HG03095 (cell line): Measurements from ENCODE around the gene COBL.

Experiments
- ATAC-seq: cut with Tn5 transposase; IDR thresholded peaks from one replicate; pipeline ENCODE4 v1.9.1; 2021; ENCODE audit warnings: moderate library complexity; ENCODE audit not compliant: unreplicated experiment

Gene COBL

DNA sequence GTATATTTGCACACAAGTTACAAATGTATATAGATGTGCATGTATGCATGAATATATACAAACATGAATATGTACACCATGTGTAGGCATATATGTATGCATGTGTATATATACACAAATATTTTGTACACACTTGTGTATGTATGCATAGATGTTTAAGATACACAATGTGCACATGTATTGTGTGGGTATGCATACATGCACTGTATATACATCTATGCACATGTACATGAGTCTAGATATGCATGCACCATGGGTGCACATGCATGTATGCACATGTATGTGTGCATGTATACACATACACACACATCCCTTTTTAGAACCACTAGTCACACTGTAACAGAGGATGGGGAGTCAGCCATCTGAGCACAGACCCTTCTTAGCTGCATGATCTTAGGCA, 249.4 kb downstream of the COBL start:
- ATAC-seq = no peak

DNA sequence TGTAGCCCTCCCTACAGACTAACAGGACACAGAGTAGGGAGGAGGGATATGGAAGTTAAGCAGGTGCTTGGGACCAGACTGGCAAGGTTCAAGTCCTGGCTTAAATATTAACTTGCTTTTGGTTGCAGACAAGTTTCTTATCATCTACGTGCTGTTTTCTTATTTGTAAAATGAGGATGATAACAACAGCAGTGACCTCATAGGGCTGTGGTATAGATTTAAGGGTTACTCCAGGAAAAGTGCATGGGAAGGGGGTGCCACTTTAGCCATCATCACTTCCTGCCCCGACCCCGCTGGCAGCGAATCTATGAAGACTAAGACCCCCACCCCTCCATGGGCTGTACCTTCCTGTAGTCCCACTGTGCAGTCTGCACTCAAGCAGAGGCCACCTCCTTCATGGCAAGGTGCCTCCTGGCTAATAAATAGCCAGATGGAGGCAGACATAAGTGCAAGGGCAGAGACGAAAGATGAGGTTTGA, 250.2 kb downstream of the COBL start:
- no peak for ATAC-seq

GRCh38 chr7:51065766-51066165, 250.8 kb downstream of the COBL start:
- ATAC-seq = no peak

DNA sequence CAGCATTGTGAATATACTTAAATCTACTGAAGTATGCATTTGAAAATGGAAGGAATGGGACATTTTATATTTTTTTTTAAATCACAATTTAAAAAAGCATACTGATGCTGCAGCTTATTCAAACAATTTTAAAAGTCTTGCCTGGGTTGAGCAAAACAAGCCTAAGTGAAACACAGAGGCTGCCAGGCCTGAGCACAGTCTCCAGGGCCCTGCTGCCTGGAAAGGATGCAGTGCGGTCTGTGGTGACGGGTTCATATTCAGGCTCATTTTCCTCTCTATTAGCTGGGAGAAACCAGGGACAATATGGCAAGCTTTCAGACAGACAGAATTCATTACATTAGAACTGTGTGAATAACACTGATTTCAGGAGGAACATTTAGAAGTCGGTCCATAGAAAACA, 251.9 kb downstream of the COBL start:
- ATAC-seq = no peak

GRCh38 chr7:51062222-51062987, 254.2 kb downstream of the COBL start:
- ATAC-seq = no peak

DNA sequence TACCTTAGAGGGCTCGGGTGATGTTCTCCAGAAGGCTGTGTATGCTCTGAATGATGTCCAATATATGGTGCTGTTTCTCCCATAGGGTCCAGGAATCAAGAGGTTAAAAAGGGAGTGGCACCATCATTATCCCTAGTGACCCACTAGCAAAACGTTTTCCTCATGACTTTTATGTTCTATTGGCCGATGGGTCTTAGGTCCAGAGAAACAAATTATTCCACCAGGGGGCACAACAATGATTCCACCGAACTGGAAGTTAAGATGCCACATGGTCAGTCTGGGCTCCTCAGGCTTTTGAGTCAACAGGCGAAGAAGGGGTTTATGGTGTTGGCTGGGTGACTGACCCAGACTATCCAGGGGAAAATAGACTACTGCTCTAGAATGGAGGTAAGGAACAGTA, 256.1 kb downstream of the COBL start:
- no peak for ATAC-seq

GRCh38 chr7:51059504-51060142, 257.0 kb downstream of the COBL start:
- ATAC-seq = no peak

DNA sequence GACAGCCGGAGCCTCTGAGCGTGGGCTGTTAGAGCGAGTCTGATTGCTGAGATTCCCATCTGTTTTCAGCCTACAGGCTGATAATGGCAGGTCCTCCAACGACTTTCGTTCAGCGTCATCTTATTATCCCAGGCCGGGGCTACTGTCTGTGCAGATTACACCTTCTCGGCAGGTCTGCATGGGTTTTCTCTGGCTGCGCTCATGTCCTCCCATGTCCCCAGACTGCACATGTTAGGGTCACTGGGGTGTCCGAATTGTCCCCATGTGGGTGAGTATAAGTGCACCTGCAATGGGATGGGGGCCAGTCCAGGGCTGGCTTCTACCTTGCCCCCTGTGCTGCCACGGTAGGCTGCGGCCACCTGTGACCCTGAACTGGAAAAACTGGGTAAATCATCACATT, 257.8 kb downstream of the COBL start:
- ATAC-seq = no peak

GRCh38 chr7:51055039-51055840, 261.4 kb downstream of the COBL start:
- no peak for ATAC-seq

- no peak for ATAC-seq
These were observed 262.4 kb downstream of the COBL start for GRCh38 chr7:51054231-51054630.

GRCh38 chr7:51053160-51053925, 263.3 kb downstream of the COBL start:
- ATAC-seq = no peak

DNA sequence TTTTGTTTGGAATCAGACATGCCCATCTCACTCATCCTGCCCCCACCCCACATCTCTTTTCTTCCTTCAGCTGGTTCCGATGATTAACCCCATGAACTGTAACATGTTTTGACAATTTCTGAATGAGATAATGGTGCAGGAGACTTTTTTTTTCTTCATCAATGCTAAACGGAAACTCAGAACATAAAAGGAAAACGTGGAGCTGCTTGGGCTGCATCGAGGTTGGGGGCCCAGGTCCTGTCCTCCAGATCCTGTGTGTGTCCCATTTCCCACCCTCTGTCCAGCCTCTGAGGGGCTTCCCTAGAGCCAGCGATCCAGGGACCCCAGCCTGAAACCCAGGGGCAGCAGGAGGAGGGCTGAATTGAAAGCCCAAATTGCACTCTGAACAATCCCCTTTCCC, 270.1 kb downstream of the COBL start:
- ATAC-seq = no peak

DNA sequence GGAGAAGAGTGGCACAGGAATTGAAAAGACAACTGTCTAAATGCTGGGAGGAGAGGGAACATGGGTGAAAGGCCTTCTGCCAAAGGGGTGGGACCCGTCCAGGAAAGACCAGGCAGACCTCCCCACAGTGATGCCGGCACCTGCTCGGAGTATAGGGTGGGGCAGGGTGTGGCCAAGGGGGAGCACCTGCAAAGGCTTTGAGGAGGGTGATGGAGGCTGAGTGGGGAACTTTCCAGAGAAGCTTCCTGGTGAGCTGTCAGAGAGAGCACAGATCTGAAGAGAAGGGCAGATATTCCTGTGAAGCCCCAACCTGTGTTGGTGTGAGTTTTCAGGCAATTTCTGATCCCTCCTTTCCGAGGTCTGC, 270.5 kb downstream of the COBL start:
- ATAC-seq = no peak

DNA sequence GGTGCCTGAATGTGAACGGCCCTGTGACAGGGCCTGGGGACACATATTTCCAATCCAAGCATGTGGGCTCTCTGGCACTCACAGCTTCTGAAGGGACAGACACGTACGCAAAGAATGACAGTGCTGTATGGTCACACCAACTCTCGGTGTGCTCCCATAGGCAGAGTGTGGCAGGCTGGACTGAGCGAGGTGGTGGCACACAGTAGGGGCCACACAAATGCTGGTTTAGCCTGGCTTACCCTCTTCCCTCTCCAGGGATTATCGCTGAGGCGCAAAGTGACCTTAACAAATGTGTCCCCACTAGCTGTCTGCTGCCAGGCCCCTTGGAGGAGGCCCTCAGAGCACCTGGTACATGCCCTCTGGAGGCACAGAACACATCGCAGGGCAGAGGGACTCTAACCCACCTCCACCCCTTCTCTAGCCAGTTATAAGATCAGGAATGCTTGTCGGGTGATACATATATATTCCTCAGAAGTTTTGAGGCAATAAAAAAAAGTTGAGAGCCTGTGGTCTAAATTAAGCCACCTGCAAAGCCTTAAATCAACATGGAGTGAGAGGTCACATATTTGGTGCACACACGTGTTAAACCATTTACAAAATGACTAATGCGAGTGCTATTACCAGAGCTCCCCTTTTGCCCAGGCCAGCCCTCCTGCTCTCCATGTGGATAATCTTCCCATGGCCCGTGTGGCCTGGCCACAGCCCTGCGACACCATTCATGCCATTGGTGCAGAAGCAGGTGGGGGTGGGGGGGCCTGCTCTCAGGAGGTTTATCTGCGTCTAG, 271.1 kb downstream of the COBL start:
- no peak for ATAC-seq

DNA sequence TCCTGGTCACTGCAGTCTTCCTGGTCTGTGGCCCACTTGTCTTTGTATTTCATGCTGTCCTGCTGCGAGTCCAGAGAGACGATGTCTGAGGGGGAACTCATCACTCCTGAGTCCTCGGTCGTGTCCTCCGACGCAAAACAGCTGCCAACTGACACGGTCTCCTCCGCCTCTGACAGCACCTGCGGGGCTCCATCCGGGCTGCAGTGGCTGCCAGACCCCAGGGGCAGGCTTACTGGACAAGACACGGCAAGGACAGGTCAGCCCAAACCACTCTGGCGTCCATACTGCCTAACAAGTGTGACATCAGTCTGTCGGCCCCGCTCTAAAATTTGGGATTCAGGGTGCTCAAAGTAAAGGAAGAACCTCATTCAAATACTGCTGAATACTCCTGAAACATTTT, 273.1 kb downstream of the COBL start:
- no peak for ATAC-seq

- ATAC-seq = no peak
These were observed 275.8 kb downstream of the COBL start for GRCh38 chr7:51040787-51041186.

DNA sequence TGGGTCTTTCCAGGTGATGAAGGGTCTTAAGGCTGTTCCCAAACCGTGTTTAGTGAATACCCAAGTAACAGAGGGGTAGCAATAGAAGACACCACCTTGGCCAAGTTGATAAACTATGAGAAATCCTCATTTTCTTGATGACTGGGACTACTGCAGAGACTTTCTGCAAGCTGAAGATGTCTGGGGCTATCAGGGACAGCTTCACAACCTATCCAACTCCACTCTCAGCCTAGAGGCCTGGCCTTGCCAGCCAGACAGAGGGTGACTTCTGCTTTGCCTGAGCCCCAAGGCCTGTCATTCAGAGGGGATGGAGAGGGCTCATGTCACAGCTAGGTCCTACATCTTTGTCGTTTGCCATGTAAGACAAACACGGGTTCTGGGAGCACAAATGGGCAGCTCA, 278.0 kb downstream of the COBL start:
- ATAC-seq = no peak

DNA sequence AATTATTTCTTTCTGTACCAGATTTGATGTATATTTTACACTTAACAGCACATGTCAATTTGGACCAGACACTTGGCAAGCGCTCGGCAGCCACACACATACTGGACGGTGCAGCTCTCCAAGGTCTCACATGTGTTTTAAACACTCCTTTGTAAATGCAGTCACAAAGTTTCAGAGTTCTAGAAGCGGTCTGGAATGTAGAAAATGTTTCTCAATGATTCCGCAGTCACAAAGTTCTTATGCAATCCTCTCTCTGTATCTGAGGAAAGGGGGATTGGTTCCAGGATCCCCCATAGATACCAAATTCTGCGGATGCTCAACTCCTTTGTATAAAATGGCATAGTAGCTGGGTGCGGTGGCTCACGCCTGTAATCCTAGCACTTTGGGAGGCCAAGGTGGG, 280.9 kb downstream of the COBL start:
- no peak for ATAC-seq

DNA sequence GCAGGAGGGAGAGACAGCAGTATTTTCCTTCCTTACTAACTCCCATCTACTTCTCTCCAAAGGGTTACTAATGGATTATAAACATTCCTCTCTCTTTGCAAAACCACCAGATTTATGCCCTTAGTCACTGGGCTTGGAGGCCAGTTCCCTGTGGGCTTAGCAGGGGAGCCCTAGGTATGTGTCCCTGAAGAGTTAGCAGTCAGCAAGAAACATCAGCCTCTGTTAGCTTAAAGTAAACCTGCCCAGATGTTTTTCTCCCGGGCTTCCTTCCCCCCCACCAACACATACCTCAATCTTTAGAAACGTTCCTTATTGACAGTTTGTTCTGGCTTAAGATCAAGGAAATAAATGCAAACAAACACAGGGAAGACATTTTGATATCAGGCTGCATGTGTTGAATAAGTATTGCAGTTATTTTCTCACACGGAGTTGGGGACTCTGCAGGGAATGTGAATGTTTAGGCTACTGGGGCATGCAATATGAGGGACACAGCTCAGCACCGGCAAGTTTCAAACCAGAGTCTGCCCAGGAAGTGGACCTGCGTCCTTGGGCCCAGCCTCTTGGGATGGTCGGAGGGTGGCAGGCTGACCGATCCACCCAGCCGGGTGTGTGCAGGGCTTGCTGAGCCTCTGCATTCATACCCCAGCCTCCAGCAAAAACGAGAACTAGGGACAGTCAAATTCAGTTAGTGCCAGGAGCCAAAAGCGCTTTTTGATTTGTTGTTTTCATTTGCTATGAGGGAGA, 281.9 kb downstream of the COBL start:
- ATAC-seq = no peak
